ENCODE results near the gene KCNB1.
A peak's percentile ranks its signal among the peaks of the same experiment; 100 is the strongest.

Gene KCNB1

DNA sequence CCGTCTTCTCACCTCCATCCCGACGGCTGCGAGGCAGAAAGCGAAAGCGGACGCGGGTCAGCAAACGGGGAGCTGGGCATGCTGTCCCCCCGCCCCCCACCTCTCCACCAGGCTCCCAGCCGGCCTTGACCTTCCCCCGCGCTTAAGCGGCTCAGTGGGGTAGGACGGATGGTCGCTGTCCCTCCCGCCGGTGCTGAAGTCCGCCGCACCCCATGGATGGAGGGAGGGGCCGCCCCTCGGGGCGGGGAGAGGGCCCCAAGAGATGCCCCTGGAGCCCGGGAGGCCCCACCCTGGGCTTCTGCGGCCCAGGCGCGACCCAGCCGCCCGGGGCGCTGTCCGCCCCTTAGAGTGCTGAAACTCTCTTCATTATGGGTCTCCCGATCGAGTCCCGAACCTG, at the start of gene KCNB1:
Gene KCNB1, minus strand, starts transcription at position 48 of the 397 bp plus-strand sequence. CDS start 188 bp downstream, outside the sequence.
- DNase-seq = no peak

DNA sequence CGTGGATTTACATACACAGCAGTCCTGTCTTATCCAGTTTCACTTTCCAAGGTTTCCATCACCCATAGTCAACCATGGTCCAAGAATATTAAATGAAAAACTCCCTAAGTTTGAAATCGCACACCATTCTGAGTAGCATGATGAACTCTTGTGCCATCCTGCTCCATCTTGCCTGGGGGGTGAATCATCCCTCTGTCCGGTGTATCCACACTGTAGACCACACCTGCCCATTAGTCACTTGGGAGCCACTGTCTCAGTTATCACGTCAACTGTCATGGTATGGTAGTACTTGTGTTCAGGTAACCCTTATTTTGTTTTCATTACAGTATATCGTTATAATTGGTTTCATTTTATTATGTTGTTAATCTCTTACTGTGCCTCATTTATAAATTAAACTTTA, 47.0 kb upstream of the KCNB1 start:
- no peak for DNase-seq

DNA sequence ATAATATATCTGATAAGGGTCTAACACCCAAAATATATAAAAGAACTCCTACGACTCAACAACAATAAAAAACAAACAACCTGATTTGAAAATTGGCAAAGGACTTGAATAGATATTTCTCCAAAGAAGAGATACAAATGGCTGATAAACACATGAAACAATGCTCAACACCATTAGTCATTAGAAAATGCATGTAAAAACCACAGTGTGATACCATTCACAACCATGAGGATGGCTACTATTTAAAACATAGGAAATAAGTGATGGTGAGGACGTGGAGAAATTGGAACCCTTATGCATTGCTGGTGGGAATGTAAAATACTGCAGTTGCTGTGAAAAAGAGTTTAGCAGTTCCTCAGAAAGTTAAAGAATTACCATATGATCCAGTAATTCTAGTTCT, 44.1 kb upstream of the KCNB1 start:
- no peak for DNase-seq

DNA sequence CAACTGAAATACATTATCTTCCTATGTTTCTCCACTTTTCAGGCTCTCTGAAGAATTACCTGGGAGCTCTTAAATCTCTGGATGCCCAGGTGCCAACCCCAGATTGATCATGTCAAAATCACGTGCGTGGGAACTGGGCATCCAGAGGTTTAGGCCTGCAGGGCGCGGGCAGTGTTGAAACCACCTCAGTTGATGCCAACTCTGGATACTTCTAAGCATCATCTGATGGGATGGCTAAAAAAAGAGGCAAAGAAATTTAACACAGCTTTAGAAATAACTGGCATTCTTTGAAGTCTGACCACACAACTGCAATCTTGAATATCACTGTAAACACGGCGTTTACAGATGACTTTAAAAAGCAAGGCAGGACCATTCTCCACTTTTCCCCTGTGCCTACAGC, 43.6 kb upstream of the KCNB1 start:
- no peak for DNase-seq

DNA sequence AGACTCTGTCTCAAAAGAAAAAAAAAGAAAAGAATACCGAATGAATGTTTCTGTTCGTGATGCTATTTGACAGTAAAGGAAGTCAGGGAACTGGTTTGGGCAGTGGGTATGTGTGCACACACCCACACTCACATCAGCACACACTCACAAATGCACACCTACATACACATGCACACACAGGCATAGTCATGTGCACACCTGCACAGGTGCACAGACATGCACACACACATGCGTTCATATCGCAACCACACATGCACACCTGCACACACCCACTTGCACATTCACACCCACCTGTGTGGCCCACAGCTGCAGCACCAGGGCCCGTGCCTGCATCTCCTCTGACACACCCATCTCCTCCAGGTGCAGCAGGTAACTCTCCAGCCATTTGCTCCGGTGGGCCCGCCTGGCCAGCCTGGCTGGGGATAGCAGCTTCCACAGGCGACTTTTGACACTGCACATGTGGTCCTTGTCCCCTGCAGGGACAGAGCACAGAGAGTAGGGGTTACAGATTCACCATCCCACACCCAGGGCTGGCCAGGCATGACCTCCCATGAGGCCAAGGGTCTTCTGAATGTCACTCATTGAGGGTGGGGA, 41.4 kb upstream of the KCNB1 start:
- DNase-seq = no peak

- DNase-seq = no peak
Measured at GRCh38 chr20:49521356-49521755, 38.9 kb upstream of the KCNB1 start.

GRCh38 chr20:49519777-49520359, 37.4 kb upstream of the KCNB1 start:
- no peak for DNase-seq

- DNase-seq = no peak
Measured at GRCh38 chr20:49519212-49519712, 36.8 kb upstream of the KCNB1 start.

- no peak for DNase-seq
Measured at GRCh38 chr20:49518576-49518975, 36.1 kb upstream of the KCNB1 start.

DNA sequence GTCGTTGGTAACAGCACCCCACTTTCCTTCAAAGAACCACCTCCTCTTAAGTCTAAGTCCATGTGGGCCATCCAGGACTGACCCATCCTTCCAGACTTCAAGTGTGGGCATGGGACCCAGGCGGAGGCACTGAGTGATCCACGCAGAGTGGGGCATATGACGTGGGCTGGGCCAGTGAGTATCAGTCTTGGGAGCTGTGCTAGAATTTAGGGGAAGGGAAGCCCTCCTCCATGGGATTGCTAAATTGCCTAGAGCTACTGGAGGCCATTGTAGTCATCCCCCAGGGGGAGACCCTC, 35.3 kb upstream of the KCNB1 start:
- no peak for DNase-seq

DNA sequence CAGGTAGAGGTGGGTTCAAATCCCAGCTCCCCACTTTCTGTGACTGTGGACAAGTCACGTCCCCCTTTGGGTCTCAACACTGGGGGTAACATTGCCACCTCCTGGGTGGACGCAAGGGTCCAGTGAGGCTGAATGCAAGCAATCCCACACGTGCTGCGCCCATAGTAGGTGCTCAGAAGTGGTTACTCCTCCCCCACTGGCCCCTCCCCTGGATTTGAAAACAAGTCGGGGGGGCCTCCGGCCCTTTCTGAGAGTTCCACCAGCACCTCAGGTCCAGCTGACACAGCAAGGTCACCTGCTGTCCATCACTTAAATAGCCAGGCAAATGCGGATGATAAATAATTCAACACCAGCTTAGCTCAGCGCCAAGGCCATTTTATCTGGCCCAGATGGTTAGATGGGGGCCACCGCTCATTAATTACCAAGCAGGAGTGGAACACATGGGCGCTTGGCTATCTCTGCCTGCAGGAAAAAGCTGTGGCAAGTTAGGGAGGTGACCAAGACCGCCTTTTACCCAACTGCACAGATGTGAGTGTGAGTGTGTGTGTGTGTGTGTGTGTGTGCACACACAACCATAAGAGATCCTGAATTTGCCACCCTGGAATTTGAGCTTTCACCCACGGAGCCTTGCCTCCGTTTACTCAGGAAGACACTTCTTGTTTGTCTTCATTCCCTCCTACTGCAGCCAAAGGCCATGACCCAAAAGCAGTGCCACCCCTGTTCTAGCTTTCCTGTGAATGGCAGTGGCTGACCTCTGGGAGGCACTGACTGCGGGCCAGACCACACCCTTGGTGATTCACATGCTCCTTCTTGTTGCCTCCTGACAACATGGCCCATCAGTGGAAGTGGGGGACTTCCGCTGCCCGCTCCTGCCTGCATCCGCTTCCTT, 34.7 kb upstream of the KCNB1 start:
- DNase-seq = no peak

- no peak for DNase-seq
Measured at GRCh38 chr20:49515586-49515985, 33.1 kb upstream of the KCNB1 start.

GRCh38 chr20:49513517-49513916, 31.0 kb upstream of the KCNB1 start:
- DNase-seq = no peak

DNA sequence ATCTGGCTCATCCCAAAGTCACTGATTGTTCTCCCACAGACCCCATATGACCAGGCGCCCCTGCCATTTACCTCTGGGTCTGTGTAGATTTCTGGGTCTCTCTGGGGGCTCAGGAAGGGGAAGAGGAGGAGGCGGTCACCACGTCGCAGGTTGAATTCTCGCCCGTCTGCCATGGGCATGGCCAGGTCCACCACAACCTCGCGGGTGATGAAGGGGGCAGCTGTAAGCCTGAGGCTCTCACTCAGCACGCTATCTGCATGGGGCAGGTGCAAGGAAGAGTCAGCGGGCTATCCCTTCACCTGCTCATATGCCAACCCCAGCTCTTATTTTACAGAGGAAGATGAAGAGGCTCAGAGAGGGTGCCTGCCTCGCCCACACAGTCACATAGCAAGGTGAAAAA, 30.5 kb upstream of the KCNB1 start:
- no peak for DNase-seq

- DNase-seq = no peak
Measured at GRCh38 chr20:49511788-49512525, 29.5 kb upstream of the KCNB1 start.

DNA sequence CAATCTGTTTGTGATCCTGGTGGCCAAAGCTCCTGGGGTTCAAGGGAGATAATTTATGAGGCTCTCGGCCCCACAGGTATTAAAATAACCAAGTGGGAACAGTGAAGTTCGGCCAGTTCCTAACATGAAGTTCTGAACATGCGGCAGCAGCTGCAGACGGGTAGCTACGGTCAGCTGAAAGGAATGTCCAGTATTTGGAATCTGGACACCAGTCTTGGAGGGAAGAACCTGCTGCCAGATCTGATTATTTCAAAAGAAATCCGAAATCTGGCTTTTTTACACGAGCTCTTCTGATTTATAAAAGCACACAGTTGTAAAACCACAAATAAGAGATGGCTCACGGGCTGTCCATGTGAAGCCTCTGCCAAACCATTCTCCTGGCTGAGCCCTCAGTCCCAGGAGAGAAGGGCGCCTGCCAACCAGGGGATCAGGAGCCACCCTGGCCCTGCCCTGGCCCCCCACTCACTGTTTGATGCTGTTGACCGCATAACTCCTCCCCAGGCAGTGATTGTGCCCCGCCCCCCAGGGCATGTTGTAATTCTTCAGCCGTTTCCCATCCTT, 28.2 kb upstream of the KCNB1 start:
- DNase-seq = no peak

GRCh38 chr20:49508435-49509199, 26.1 kb upstream of the KCNB1 start:
- DNase-seq = peak; percentile 40

- no peak for DNase-seq
Measured at GRCh38 chr20:49507741-49508434, 25.4 kb upstream of the KCNB1 start.

DNA sequence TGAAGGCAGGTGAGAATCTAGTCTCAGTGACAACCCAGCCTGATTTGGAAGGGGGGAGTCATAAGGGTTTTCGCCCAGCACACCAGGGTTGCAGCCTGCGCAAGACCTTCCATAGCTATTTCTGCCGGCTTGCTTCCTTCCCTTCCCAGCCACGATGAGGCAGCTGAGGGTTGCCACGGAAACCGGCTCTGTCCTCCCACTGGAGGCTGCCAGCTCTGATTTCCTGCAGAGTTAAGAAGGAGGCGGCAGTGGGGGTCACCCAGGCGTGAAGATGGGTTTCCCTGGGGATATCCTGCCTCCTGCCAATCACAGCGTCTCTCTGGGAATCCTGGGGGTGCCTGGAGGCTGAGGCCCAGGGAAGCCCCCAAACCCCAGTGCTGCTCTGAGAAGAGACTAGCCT, 23.1 kb upstream of the KCNB1 start:
- DNase-seq = no peak

- no peak for DNase-seq
Measured at GRCh38 chr20:49503176-49503575, 20.7 kb upstream of the KCNB1 start.

DNA sequence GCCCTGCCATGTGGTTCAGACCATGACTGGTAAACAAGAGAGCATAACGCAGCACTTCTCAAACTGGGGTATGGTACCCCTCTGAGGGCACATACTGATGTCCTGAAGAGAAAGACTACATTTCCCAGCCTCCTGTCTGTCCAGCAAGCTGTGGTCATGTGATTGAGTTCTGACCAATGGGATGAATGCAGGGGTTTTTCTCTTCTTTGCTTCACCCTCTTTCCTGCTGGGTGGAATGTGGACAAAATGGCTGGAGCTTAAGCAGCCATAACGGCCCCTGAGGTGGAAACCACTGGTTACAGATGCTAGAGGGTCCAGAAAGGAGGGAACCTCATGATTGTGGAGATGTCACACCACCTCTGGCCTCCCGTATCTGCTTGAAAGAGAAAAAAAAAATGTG, 19.4 kb upstream of the KCNB1 start:
- no peak for DNase-seq

DNA sequence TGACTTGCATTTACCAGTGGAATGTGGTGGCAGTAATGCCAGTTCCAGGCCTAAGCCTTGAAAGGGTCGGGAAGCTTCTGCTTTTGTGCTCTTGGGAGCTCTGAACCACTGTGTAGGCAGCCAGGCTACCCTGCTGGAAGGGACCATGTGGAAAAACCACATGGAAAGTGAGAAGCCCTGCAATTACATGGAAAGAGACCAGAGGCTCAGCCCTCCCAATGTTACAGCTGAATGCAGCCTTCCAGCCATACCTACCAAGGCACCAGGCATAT, 14.9 kb upstream of the KCNB1 start:
- DNase-seq = no peak

Data from NCI-H1436 (cell line).